SK-N-MC (cell line): ENCODE results near the gene PAMR1.
"Not testable (repeated sequence)": the region's sequence is repeated elsewhere in the genome, so short reads cannot be mapped to it uniquely, and the experiment has no call there.

Experiments used
- EZH2 ChIP-seq: fragments of 200-600 bp; sonication (generic); IDR thresholded peaks from one replicate; pipeline ENCODE4 v1.6.1; 2017; ENCODE audit warnings: antibody characterized with exemption
- FOXP2 ChIP-seq: optimal IDR thresholded peaks from 2 replicates; pipeline ENCODE3; 2011; ENCODE audit warnings: mild to moderate bottlenecking, moderate library complexity; ENCODE audit not compliant: insufficient read depth; ENCODE audit errors: extremely low read length, control extremely low read depth
- POLR2AphosphoS5 ChIP-seq: IDR thresholded peaks from 2 replicates; pipeline ENCODE4 v1.6.1; 2012; ENCODE audit warnings: mild to moderate bottlenecking, low read depth, low read length, borderline replicate concordance

GRCh38 chr11:35547995-35548394, 22.6 kb upstream of the PAMR1 start:
- not testable (repeated sequence) for TF ChIP-seq EZH2, POLR2AphosphoS5, FOXP2
